Spleen (tissue), 11 donors: ENCODE data around the gene UGT1A4. TPM values are rescaled to one million over a fixed set of nuclear protein-coding genes. Genes with fewer than 3 reads are reported as not detected.

Source experiments
- DNase-seq: peaks from one replicate; pipeline ENCODE4 v3.0.0-alpha.2; 2020
- H3K27ac ChIP-seq, 8 donors: fragments of 200-600 bp; sonication (generic) in 7 of 8; 1 replicate in 4 of 8; 2 replicates in 4 of 8; pipeline versions ENCODE4 v1.5.0 to v1.8.0; 2016 to 2021; ENCODE audit warnings: inconsistent platforms in 4 of 8, mild to moderate bottlenecking in 4 of 8, moderate library complexity in 1 of 8
- H3K27me3 ChIP-seq, 7 donors: fragments of 200-600 bp; sonication (generic) in 6 of 7; replicated peaks in 1 of 7; 1 replicate in 4 of 7; 2 replicates in 3 of 7; pipeline versions ENCODE4 v1.5.0 to v1.8.0; 2016 to 2021; ENCODE audit warnings: inconsistent platforms in 3 of 7, mild to moderate bottlenecking in 1 of 7
- H3K36me3 ChIP-seq, 6 donors: fragments of 200-600 bp; sonication (generic) in 5 of 6; 1 replicate in 4 of 6; 2 replicates in 2 of 6; pipeline versions ENCODE4 v1.5.0 to v1.8.0; 2016 to 2021; ENCODE audit warnings: inconsistent platforms in 2 of 6
- H3K4me1 ChIP-seq, 6 donors: fragments of 200-600 bp; sonication (generic) in 5 of 6; 1 replicate in 3 of 6; 2 replicates in 3 of 6; pipeline versions ENCODE4 v1.5.0 to v1.8.0; 2016 to 2021; ENCODE audit warnings: inconsistent platforms in 3 of 6
- H3K4me3 ChIP-seq, 8 donors: fragments of 200-600 bp; sonication (generic) in 7 of 8; 1 replicate in 4 of 8; 2 replicates in 4 of 8; pipeline versions ENCODE4 v1.5.0 to v1.8.0; 2016 to 2021; ENCODE audit warnings: inconsistent platforms in 4 of 8, mild to moderate bottlenecking in 4 of 8, moderate library complexity in 2 of 8
- H3K9me3 ChIP-seq, 8 donors: fragments of 200-600 bp; sonication (generic) in 7 of 8; 1 replicate in 4 of 8; 2 replicates in 4 of 8; pipeline versions ENCODE4 v1.5.0 to v1.8.0; 2016 to 2021; ENCODE audit warnings: inconsistent platforms in 4 of 8
- CTCF ChIP-seq, 11 experiments: fragments of 200-600 bp in 7 of 11; fragments of 450-650 bp in 4 of 11; sonication (generic) in 4 of 11; IDR thresholded peaks in 8 of 11; conservative IDR thresholded peaks in 3 of 11; 1 replicate in 7 of 11; 2 replicates in 4 of 11; pipeline versions ENCODE4 v1.4.0 to v1.8.0; 2016 to 2021; ENCODE audit warnings: antibody characterized with exemption in 11 of 11, inconsistent platforms in 4 of 11, mild to moderate bottlenecking in 1 of 11
- POLR2A ChIP-seq, 3 donors: fragments of 450-650 bp; IDR thresholded peaks; one replicate each; pipeline ENCODE4 v1.5.1; 2017; ENCODE audit warnings: antibody characterized with exemption in 3 of 3, mild to moderate bottlenecking in 1 of 3
- POLR2AphosphoS5 ChIP-seq, 3 donors: sonication (generic); formaldehyde crosslinking; IDR thresholded peaks; one replicate each; pipeline ENCODE4 v1.5.1; 2017; ENCODE audit warnings: antibody characterized with exemption in 3 of 3
- WGBS, 5 donors: extraction: QIAGEN DNeasy Blood & Tissue Kit in 3 of 5; methylation state at CpG; one replicate each; pipeline versions ENCODE4 v1.1.5 to v1.1.7; 2013 to 2018; 5-methylcytosine and 5-hydroxymethylcytosine counted together
- intact Hi-C: fragments of 100-400 bp; cut with DNase I; formaldehyde crosslinking; loops from one replicate; pipeline ENCODE4 v1.15.0; 2023; ENCODE audit warnings: low total_unique reads
- polyA plus RNA-seq, 3 donors: library from polyadenylated mRNA; stranded (reverse); fragments of 200-250 nt; gene quantifications; one replicate each; pipeline ENCODE4 v1.2.1, GENCODE V29; 2013
- total RNA-seq, 7 donors: library from RNA; depleted of rRNA in 3 of 7; stranded (reverse); fragments of >200 nt in 3 of 7; fragmentation: NEBNext Ultra II Directional in 4 of 7; extraction: Animal tissue kit (Norgen Biotek cat#: 25700) in 4 of 7; gene quantifications; one replicate each; pipeline versions ENCODE4 v1.1.0 to v1.2.1, GENCODE V29; 2016 to 2021
- donor health status: healthy with polysubstance abuse.
- donor health status: DM: no; HTN: no; CAD: no; lungs with moderate emphysema.
- donor health status: DM: no; HTN: no; CAD: no.
- donor health status: Bipolar disorder and iron deficiency.
- donor health status: healthy.
- donor health status: DM: no; HTN: no; CAD: no.
- donor health status: DM: yes; HTN: yes; CAD: no.

UGT1A4 gene
- total and polyA plus RNA-seq, 10 donors, result not detected

DNA sequence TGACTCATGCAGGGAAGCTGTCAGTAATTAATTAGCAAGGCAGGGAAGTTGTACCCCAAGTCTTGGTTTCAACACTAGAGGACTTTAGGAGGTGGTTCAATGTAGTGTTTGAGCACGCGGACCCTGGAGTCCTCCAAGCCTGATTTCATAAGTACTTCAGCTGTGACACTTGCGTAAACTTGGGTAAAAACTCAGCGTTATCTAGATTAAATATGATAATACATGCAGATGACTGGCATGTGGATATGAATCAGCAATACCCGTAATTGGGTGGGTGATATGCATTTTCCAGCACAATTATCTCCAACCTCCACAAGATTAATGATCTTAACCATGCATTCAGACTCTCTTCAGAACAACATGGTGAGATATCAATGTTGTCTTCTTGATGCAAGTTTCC is 31.6 kb upstream of the UGT1A4 start:
- no peak for TF ChIP-seq POLR2AphosphoS5 (IDR thresholded peaks at IDR 0.05)
- TF ChIP-seq POLR2A (IDR thresholded peaks at IDR 0.05), result no peak
- no peaks in the 10 kb centered on the region for H3K27me3 ChIP-seq
- intact Hi-C loops, result no loop called here
- H3K9me3 ChIP-seq, result no peaks in the 10 kb centered on the region
- 64 to 85% (median 73%) methylated on average over 5 of the region's 5 CpGs for WGBS, 5 donors
- DNase-seq, result no peak
- H3K4me1 ChIP-seq, result no peaks in the 10 kb centered on the region
- no peaks in the 10 kb centered on the region for H3K36me3 ChIP-seq
- no peak overlapping the region for H3K4me3 ChIP-seq
- H3K27ac ChIP-seq, result no peak overlapping the region

DNA sequence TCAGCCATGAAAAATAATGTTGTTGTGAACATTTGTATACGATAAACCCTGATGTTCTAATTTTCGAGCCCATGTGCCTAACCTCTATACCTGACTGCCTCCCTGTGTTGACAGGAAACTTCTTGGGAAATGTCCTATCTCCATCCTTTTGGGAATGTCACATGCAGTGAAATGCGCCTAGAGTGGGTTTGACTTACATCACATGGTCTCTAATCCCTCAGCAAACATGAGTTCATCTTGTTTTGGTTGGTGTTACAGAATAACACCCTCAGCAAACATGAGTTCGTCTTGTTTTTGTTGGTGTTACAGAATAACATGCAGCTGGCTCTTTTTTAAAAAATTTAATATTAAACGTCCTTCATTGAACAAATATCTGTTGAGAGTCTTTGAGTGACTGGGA is 30.2 kb upstream of the UGT1A4 start:
- Histone ChIP-seq H3K36me3 (no peaks in the 10 kb centered on the region), H3K27me3 (no peaks in the 10 kb centered on the region), H3K4me3 (no peak overlapping the region), H3K27ac (no peak overlapping the region), H3K4me1 (no peaks in the 10 kb centered on the region), H3K9me3 (no peaks in the 10 kb centered on the region)
- no peak for DNase-seq
- intact Hi-C loops, result no loop called here
- 84 to 95% (median 87%) methylated on average over 5 of the region's 5 CpGs for WGBS, 5 donors
- no peak for TF ChIP-seq POLR2AphosphoS5 (IDR thresholded peaks at IDR 0.05)
- TF ChIP-seq CTCF (IDR thresholded peaks at IDR 0.05 in 8 of 11, conservative IDR thresholded peaks at IDR 0.05 in 3 of 11), result no peak
- no peak for TF ChIP-seq POLR2A (IDR thresholded peaks at IDR 0.05)

- H3K4me1 ChIP-seq, result no peaks in the 10 kb centered on the region
- DNase-seq, result no peak
- H3K36me3 ChIP-seq, result no peaks in the 10 kb centered on the region
- H3K27me3 ChIP-seq, result no peaks in the 10 kb centered on the region
- no peak overlapping the region for H3K4me3 ChIP-seq
- H3K27ac ChIP-seq, result no peak overlapping the region
- intact Hi-C loops, result no loop called here
- no peak for TF ChIP-seq POLR2A (IDR thresholded peaks at IDR 0.05)
- no peak for TF ChIP-seq CTCF (IDR thresholded peaks at IDR 0.05 in 8 of 11, conservative IDR thresholded peaks at IDR 0.05 in 3 of 11)
- TF ChIP-seq POLR2AphosphoS5 (IDR thresholded peaks at IDR 0.05), result no peak
- H3K9me3 ChIP-seq, result no peaks in the 10 kb centered on the region
Measured at GRCh38 chr2:233689031-233689430, 29.5 kb upstream of the UGT1A4 start.

DNA sequence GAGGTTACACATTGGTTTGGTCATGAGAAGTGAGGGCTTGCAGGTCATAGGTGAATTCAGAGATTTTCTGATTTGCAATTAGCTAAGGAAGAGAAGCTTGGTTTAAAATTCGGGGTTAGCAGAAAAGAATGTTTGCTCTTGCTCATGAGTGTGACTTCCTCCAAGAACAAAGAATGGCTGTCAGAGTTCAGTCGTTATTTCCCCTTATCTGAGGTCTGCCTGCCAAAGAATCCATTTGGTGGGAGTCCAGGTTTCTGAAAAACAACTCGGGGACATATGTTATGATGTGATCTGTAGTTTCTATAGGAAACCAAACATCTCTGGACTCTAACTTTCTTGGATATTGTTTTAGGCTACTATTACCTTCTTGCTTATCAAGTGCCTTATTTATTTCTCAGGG is 29.0 kb upstream of the UGT1A4 start:
- H3K27ac ChIP-seq, result no peak overlapping the region
- no peaks in the 10 kb centered on the region for H3K27me3 ChIP-seq
- intact Hi-C loops, result no loop called here
- TF ChIP-seq POLR2A (IDR thresholded peaks at IDR 0.05) (no peak), POLR2AphosphoS5 (IDR thresholded peaks at IDR 0.05) (no peak)
- DNase-seq, result no peak
- no peaks in the 10 kb centered on the region for H3K9me3 ChIP-seq
- 7 to 12% (median 10%) methylated on average over 3 of the region's 3 CpGs for WGBS, 5 donors
- H3K4me3 ChIP-seq, result no peak overlapping the region
- H3K36me3 ChIP-seq, result no peaks in the 10 kb centered on the region
- no peaks in the 10 kb centered on the region for H3K4me1 ChIP-seq

GRCh38 chr2:233690444-233690843 is 28.1 kb upstream of the UGT1A4 start:
- no peaks in the 10 kb centered on the region for H3K4me1 ChIP-seq
- TF ChIP-seq POLR2A (IDR thresholded peaks at IDR 0.05) (no peak), CTCF (IDR thresholded peaks at IDR 0.05 in 8 of 11, conservative IDR thresholded peaks at IDR 0.05 in 3 of 11) (no peak), POLR2AphosphoS5 (IDR thresholded peaks at IDR 0.05) (no peak)
- H3K27ac ChIP-seq, result no peak overlapping the region
- no peak for DNase-seq
- H3K4me3 ChIP-seq, result no peak overlapping the region
- intact Hi-C loops, result no loop called here
- H3K9me3 ChIP-seq, result no peaks in the 10 kb centered on the region
- H3K27me3 ChIP-seq, result no peaks in the 10 kb centered on the region
- WGBS, 5 donors, result 71 to 94% (median 88%) methylated on average over 4 of the region's 4 CpGs
- H3K36me3 ChIP-seq, result no peaks in the 10 kb centered on the region
